Activated naive CD4-positive, alpha-beta T cell treated with anti-CD3 and anti-CD28 coated beads for 36 hours (primary cell): ENCODE measurements around the gene SORD. TPM values are rescaled to one million over a fixed set of nuclear protein-coding genes. Genes with fewer than 3 reads are reported as not detected.
"Not testable (repeated sequence)": the region's sequence is repeated elsewhere in the genome, so short reads cannot be mapped to it uniquely, and the experiment has no call there.

Experiments used
- CTCF ChIA-PET: fragments of 350-600 bp; sonication (Branson Sonifier 250); formaldehyde crosslinking; loops from one replicate; lab custom pipeline; 2021; ENCODE audit warnings: antibody characterized with exemption; lab: Charles Lee
- DNase-seq: peaks from one replicate; pipeline ENCODE4 v3.0.0-alpha.2; 2020
- H3K27ac Mint-ChIP-seq: one replicate; pipeline ENCODE4 v1.8.0; 2021; ENCODE audit warnings: mild to moderate bottlenecking, mixed read lengths
- H3K27me3 Mint-ChIP-seq: one replicate; pipeline ENCODE4 v1.8.0; 2021; ENCODE audit warnings: low read depth, mixed read lengths
- H3K36me3 Mint-ChIP-seq: one replicate; pipeline ENCODE4 v1.8.0; 2021; ENCODE audit warnings: low read depth, mixed read lengths
- H3K4me1 Mint-ChIP-seq: one replicate; pipeline ENCODE4 v1.8.0; 2021; ENCODE audit warnings: low read depth, mixed read lengths
- H3K4me3 Mint-ChIP-seq: one replicate; pipeline ENCODE4 v1.8.0; 2021; ENCODE audit warnings: mild to moderate bottlenecking, moderate library complexity, mixed read lengths
- H3K9me3 Mint-ChIP-seq: one replicate; pipeline ENCODE4 v1.8.0; 2021; ENCODE audit warnings: mixed read lengths
- intact Hi-C: fragments of 100-400 bp; cut with micrococcal nuclease; formaldehyde crosslinking; loops from one replicate; pipeline ENCODE4 v1.15.1; 2023
- total RNA-seq, 2 experiments: library from RNA; stranded (reverse); gene quantifications; one replicate each; pipeline ENCODE4 v1.2.3, GENCODE V29; 2021

SORD gene
- total RNA-seq, 2 experiments from 2014 or later, result 23.1 to 23.8 TPM

- H3K9me3 Mint-ChIP-seq, result no peaks in the 10 kb centered on the region
- H3K27me3 Mint-ChIP-seq, result no peaks in the 10 kb centered on the region
- CTCF ChIA-PET, result interaction anchor here (2.2 kb wide), 1 partner anchor 24 kb away, joined by 7 read pairs; no protein-coding TSS in a partner anchor
- no peak overlapping the region for H3K27ac Mint-ChIP-seq
- DNase-seq, result no peak
- no peak overlapping the region for H3K4me3 Mint-ChIP-seq
- H3K36me3 Mint-ChIP-seq, result no peaks in the 10 kb centered on the region
- H3K4me1 Mint-ChIP-seq, result no peaks in the 10 kb centered on the region
- intact Hi-C loops, result no loop called here
These were observed 70.8 kb downstream of the SORD start for GRCh38 chr15:45093622-45094357.

DNA sequence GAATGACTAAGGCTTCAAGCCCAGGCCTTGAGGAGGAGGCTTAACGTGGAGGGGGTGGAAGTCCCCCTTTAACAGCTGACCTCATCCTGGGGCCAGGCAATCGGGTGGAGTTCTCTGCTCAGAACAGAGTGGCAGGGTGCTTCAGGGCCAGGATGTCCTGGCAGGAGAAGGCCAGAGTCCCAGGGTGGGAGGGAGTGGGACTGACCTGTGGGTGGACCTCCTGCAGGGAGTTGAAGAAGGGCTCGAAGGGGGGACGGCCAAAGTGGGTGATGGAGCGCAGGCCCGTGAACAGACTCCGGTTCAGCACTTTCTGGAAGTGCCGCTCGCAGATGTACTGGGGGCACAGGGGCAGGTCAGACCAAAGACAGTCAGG, 71.3 kb downstream of the SORD start:
- no peak overlapping the region for H3K4me3 Mint-ChIP-seq
- H3K27ac Mint-ChIP-seq, result no peak overlapping the region
- DNase-seq, result no peak
- H3K36me3 Mint-ChIP-seq, result no peaks in the 10 kb centered on the region
- no peaks in the 10 kb centered on the region for H3K4me1 Mint-ChIP-seq
- intact Hi-C loops, result no loop called here
- no peaks in the 10 kb centered on the region for H3K27me3 Mint-ChIP-seq
- no peaks in the 10 kb centered on the region for H3K9me3 Mint-ChIP-seq
- CTCF ChIA-PET, result interaction anchor here (2.2 kb wide), 1 partner anchor 24 kb away, joined by 7 read pairs; no protein-coding TSS in a partner anchor

DNA sequence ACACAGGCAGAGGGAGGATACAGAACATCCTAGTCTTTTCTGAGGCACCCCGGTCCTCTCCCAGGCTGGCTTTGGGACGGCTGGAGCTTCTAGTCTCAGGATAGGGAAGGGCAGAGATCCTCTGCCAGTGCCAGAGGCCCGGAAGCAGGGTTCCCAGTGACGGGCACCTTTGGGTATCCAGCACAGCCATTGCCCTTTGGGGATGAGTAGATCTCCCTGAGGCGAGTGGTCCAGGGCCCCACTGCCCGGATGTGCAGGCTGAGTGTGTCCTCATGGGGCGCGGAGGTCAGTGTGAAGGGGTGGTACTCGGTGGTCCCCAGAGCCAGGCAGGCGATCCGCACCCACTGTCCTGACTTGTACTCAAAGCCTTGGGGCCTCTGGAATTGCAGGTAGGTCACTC, 72.7 kb downstream of the SORD start:
- intact Hi-C loops, result no loop called here
- Mint-ChIP-seq H3K27ac (no peak overlapping the region), H3K27me3 (no peaks in the 10 kb centered on the region), H3K36me3 (no peaks in the 10 kb centered on the region), H3K4me1 (no peaks in the 10 kb centered on the region), H3K4me3 (no peak overlapping the region), H3K9me3 (no peaks in the 10 kb centered on the region)
- DNase-seq, result no peak
- CTCF ChIA-PET, result no interaction called here

GRCh38 chr15:45097466-45097865, 74.5 kb downstream of the SORD start:
- Mint-ChIP-seq H3K4me3 (no peak overlapping the region), H3K9me3 (no peaks in the 10 kb centered on the region), H3K4me1 (no peaks in the 10 kb centered on the region), H3K36me3 (no peaks in the 10 kb centered on the region), H3K27ac (no peak overlapping the region), H3K27me3 (no peaks in the 10 kb centered on the region)
- intact Hi-C loops, result no loop called here
- CTCF ChIA-PET, result interaction anchor here (0.6 to 1.6 kb wide), 3 partner anchors 19 to 23 kb away, joined by 3 to 11 read pairs (median 5); no protein-coding TSS in a partner anchor
- no peak for DNase-seq

DNA sequence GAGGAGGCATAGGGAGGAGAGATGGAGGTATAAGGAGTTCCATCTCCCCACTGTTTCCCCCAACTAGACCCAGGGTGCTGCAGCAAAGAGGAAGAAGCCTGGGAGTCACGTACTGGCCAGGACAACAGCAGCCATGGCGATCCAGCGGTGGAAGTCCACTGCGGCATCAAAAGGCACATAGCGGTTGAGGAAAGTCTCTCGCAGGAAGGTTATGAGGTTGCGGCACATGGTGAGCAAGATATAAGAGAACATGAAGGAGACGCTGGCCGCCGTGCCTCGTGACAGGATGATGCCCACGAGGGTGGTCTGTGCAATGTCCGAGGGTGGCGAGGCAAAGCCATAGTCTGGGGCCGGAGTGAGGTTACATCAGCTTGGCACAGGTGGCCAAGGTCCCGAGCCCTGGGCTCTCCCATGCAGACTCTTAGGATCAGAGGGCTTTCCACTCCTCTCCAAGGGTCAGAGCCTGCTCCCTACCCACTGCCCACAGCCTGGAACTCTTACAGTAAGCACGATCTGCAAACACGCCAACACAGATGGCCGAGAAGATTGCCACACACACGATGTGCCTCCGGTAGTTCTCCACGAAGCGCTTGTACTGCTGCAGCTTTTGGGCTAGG, 76.7 kb downstream of the SORD start:
- CTCF ChIA-PET, result no interaction called here
- Mint-ChIP-seq H3K27me3 (no peaks in the 10 kb centered on the region), H3K4me1 (no peaks in the 10 kb centered on the region), H3K36me3 (no peaks in the 10 kb centered on the region), H3K27ac (no peak overlapping the region), H3K4me3 (no peak overlapping the region), H3K9me3 (no peaks in the 10 kb centered on the region)
- DNase-seq, result no peak
- intact Hi-C loops, result no loop called here

- H3K27me3 Mint-ChIP-seq, result no peaks in the 10 kb centered on the region
These were observed 78.1 kb downstream of the SORD start for GRCh38 chr15:45100884-45101625.

GRCh38 chr15:45101749-45102148, 78.8 kb downstream of the SORD start:
- CTCF ChIA-PET, result no interaction called here
- H3K27ac Mint-ChIP-seq, result no peak overlapping the region
- no peak overlapping the region for H3K4me3 Mint-ChIP-seq
- H3K36me3 Mint-ChIP-seq, result no peaks in the 10 kb centered on the region
- intact Hi-C loops, result no loop called here
- DNase-seq, result no peak
- H3K4me1 Mint-ChIP-seq, result no peaks in the 10 kb centered on the region
- no peaks in the 10 kb centered on the region for H3K9me3 Mint-ChIP-seq
- no peaks in the 10 kb centered on the region for H3K27me3 Mint-ChIP-seq

More at GRCh38 chr15:45100884-45101625, 78.1 kb downstream of the SORD start:
- CTCF ChIA-PET, result no interaction called here
- H3K27ac Mint-ChIP-seq, result no peak overlapping the region
- no peaks in the 10 kb centered on the region for H3K9me3 Mint-ChIP-seq
- intact Hi-C loops, result no loop called here
- no peak for DNase-seq
- no peak overlapping the region for H3K4me3 Mint-ChIP-seq
- H3K4me1 Mint-ChIP-seq, result no peaks in the 10 kb centered on the region
- no peaks in the 10 kb centered on the region for H3K36me3 Mint-ChIP-seq

- CTCF ChIA-PET, result interaction anchor here (0.7 kb wide), 1 partner anchor 984 kb away, joined by 3 read pairs; no protein-coding TSS in a partner anchor
- no peak for DNase-seq
- H3K4me1 Mint-ChIP-seq, result no peaks in the 10 kb centered on the region
- H3K9me3 Mint-ChIP-seq, result no peaks in the 10 kb centered on the region
- H3K4me3 Mint-ChIP-seq, result no peak overlapping the region
- H3K36me3 Mint-ChIP-seq, result no peaks in the 10 kb centered on the region
- intact Hi-C loops, result no loop called here
- peaks cover 3% of the 10 kb centered on the region for H3K27me3 Mint-ChIP-seq
- no peak overlapping the region for H3K27ac Mint-ChIP-seq
These were observed 79.2 kb downstream of the SORD start for GRCh38 chr15:45102226-45102625.

GRCh38 chr15:45104170-45104569, 81.2 kb downstream of the SORD start:
- H3K4me1 Mint-ChIP-seq, intact Hi-C loops, H3K36me3 Mint-ChIP-seq, H3K27ac Mint-ChIP-seq, DNase-seq, H3K9me3 Mint-ChIP-seq, H3K4me3 Mint-ChIP-seq, H3K27me3 Mint-ChIP-seq: not testable (repeated sequence)
- CTCF ChIA-PET, result interaction anchor here (0.6 kb wide), 1 partner anchor 136 kb away, joined by 3 read pairs; no protein-coding TSS in a partner anchor

DNA sequence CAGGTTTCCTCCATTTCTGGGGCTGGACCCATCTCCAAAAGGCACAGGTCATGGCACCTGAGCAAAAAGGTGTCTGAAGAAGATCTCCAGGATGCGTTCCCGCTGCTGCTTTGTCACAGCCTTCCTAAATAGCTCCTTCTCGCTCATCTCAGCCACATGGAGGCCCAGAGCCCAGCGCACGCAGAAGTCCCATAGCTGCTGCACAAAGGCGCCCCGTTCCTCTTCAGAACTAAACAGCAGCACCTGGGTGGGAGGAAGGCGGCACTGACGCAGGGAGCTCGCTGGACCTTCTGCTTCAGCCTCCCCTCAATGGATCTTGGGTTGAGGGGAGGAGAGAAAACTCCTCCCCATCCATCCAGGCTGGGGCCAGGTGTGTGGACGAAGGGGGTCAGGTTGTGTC, 82.6 kb downstream of the SORD start:
- CTCF ChIA-PET, result interaction anchor here (2.1 kb wide), 1 partner anchor 13 kb away, joined by 16 read pairs; no protein-coding TSS in a partner anchor
- no peak for DNase-seq
- Mint-ChIP-seq H3K4me3 (no peak overlapping the region), H3K27ac (no peak overlapping the region), H3K36me3 (no peaks in the 10 kb centered on the region), H3K9me3 (no peaks in the 10 kb centered on the region), H3K4me1 (peaks cover 3% of the 10 kb centered on the region), H3K27me3 (peaks cover 18% of the 10 kb centered on the region)
- intact Hi-C loops, result no loop called here

GRCh38 chr15:45106002-45106790, 83.2 kb downstream of the SORD start:
- H3K9me3 Mint-ChIP-seq, result no peaks in the 10 kb centered on the region
- no peak for DNase-seq
- peaks cover 19% of the 10 kb centered on the region for H3K27me3 Mint-ChIP-seq
- CTCF ChIA-PET, result interaction anchor here (2.1 kb wide), 1 partner anchor 12 kb away, joined by 16 read pairs; no protein-coding TSS in a partner anchor
- intact Hi-C loops, result no loop called here
- H3K27ac Mint-ChIP-seq, result no peak overlapping the region
- H3K4me3 Mint-ChIP-seq, result no peak overlapping the region
- peaks cover 4% of the 10 kb centered on the region for H3K4me1 Mint-ChIP-seq
- no peaks in the 10 kb centered on the region for H3K36me3 Mint-ChIP-seq
